Activated CD4-positive, alpha-beta T cell treated with anti-CD3 and anti-CD28 coated beads for 36 hours (primary cell): ENCODE data around the gene POU3F3. TPM values are rescaled to one million over a fixed set of nuclear protein-coding genes. Genes with fewer than 3 reads are reported as not detected.

ENCODE experiments used
- ATAC-seq: fragments of 200-7000 bp; cut with Tn5 transposase; one replicate; pipeline ENCODE4 v1.10.0; 2021; ENCODE audit warnings: mild to moderate bottlenecking, moderate library complexity
- CTCF ChIA-PET: fragments of 350-600 bp; sonication (Branson Sonifier 250); formaldehyde crosslinking; loops from one replicate; lab custom pipeline; 2021; ENCODE audit warnings: antibody characterized with exemption; lab: Charles Lee
- POLR2A ChIA-PET: fragments of 350-600 bp; sonication (Branson Sonifier 250); formaldehyde crosslinking; loops from one replicate; lab custom pipeline; 2021; ENCODE audit warnings: antibody characterized with exemption, inconsistent platforms; lab: Charles Lee
- DNase-seq: peaks from one replicate; pipeline ENCODE4 v3.0.0-alpha.2; 2020
- H3K27ac Mint-ChIP-seq: one replicate; pipeline ENCODE4 v1.8.0; 2021; ENCODE audit warnings: mixed read lengths
- H3K27me3 Mint-ChIP-seq: one replicate; pipeline ENCODE4 v1.8.0; 2021; ENCODE audit warnings: mixed read lengths
- H3K36me3 Mint-ChIP-seq: one replicate; pipeline ENCODE4 v1.8.0; 2021; ENCODE audit warnings: low read depth, mixed read lengths
- H3K4me1 Mint-ChIP-seq: one replicate; pipeline ENCODE4 v1.8.0; 2021; ENCODE audit warnings: mixed read lengths
- H3K4me3 Mint-ChIP-seq: one replicate; pipeline ENCODE4 v1.8.0; 2021; ENCODE audit warnings: mild to moderate bottlenecking, moderate library complexity, mixed read lengths
- H3K9me3 Mint-ChIP-seq: one replicate; pipeline ENCODE4 v1.8.0; 2021; ENCODE audit warnings: low read depth, mixed read lengths
- intact Hi-C, 2 experiments: fragments of 100-400 bp; cut with DNase I in 1 of 2; cut with micrococcal nuclease in 1 of 2; formaldehyde crosslinking; loops; one replicate each; pipeline versions ENCODE4 v1.14.2 to v1.15.1; 2022 to 2024; cut with DNase I, micrococcal nuclease
- total RNA-seq, 2 experiments: library from RNA; stranded (reverse); gene quantifications; one replicate each; pipeline ENCODE4 v1.2.3, GENCODE V29; 2021

POU3F3 gene
- total RNA-seq, 2 experiments from 2014 or later, result not detected

- no peak for DNase-seq
- intact Hi-C loops, result no loop called here
- ATAC-seq, result no peak
- no peak overlapping the region for H3K4me3 Mint-ChIP-seq
- H3K36me3 Mint-ChIP-seq, result no peaks in the 10 kb centered on the region
- peaks cover 10% of the 10 kb centered on the region for H3K27me3 Mint-ChIP-seq
- H3K27ac Mint-ChIP-seq, result no peak overlapping the region
- H3K9me3 Mint-ChIP-seq, result no peaks in the 10 kb centered on the region
- H3K4me1 Mint-ChIP-seq, result no peaks in the 10 kb centered on the region
- ChIA-PET POLR2A (no interaction called here), CTCF (interaction anchor here (0.6 to 1.7 kb wide), 4 partner anchors 11 to 1334 kb away, joined by 3 to 6 read pairs (median 4); no protein-coding TSS in a partner anchor)
Measured at GRCh38 chr2:104836265-104836664, 17.6 kb upstream of the POU3F3 start.

GRCh38 chr2:104836841-104837240 lies 17.1 kb upstream of the POU3F3 start:
- ChIA-PET POLR2A (no interaction called here), CTCF (interaction anchor here (0.6 to 1.7 kb wide), 4 partner anchors 13 to 1562 kb away, joined by 3 to 6 read pairs (median 4); no protein-coding TSS in a partner anchor)
- DNase-seq (no peak), ATAC-seq (no peak)
- H3K4me1 Mint-ChIP-seq, result no peaks in the 10 kb centered on the region
- H3K27me3 Mint-ChIP-seq, result peaks cover 16% of the 10 kb centered on the region
- intact Hi-C loops, result no loop called here
- no peak overlapping the region for H3K27ac Mint-ChIP-seq
- H3K4me3 Mint-ChIP-seq, result no peak overlapping the region
- no peaks in the 10 kb centered on the region for H3K9me3 Mint-ChIP-seq
- H3K36me3 Mint-ChIP-seq, result no peaks in the 10 kb centered on the region

- no peak overlapping the region for H3K4me3 Mint-ChIP-seq
- no peak for DNase-seq
- ATAC-seq, result no peak
- peaks cover 6% of the 10 kb centered on the region for H3K4me1 Mint-ChIP-seq
- no peaks in the 10 kb centered on the region for H3K36me3 Mint-ChIP-seq
- peaks cover 32% of the 10 kb centered on the region for H3K27me3 Mint-ChIP-seq
- H3K9me3 Mint-ChIP-seq, result no peaks in the 10 kb centered on the region
- H3K27ac Mint-ChIP-seq, result no peak overlapping the region
- ChIA-PET POLR2A (no interaction called here), CTCF (interaction anchor here (1.8 kb wide), 1 partner anchor 9 kb away, joined by 7 read pairs; no protein-coding TSS in a partner anchor)
- intact Hi-C loops, result no loop called here
Measured at GRCh38 chr2:104840156-104840555, 13.8 kb upstream of the POU3F3 start.

- Mint-ChIP-seq H3K27me3 (peaks cover 39% of the 10 kb centered on the region), H3K4me3 (no peak overlapping the region), H3K9me3 (no peaks in the 10 kb centered on the region), H3K27ac (no peak overlapping the region), H3K36me3 (no peaks in the 10 kb centered on the region), H3K4me1 (peaks cover 9% of the 10 kb centered on the region)
- POLR2A ChIA-PET, result interaction anchor here (0.7 kb wide), 1 partner anchor 105 kb away, joined by 4 read pairs; no protein-coding TSS in a partner anchor
- ATAC-seq (no peak), DNase-seq (no peak)
- CTCF ChIA-PET, result interaction anchor here (1.2 to 1.8 kb wide), 2 partner anchors 9 to 24 kb away, joined by 5 to 7 read pairs; no protein-coding TSS in a partner anchor
- intact Hi-C loops, result no loop called here
Measured at GRCh38 chr2:104840893-104841585, 12.9 kb upstream of the POU3F3 start.

- no peak overlapping the region for H3K4me3 Mint-ChIP-seq
- H3K36me3 Mint-ChIP-seq, result no peaks in the 10 kb centered on the region
- intact Hi-C loops, result no loop called here
- no peak overlapping the region for H3K27ac Mint-ChIP-seq
- peaks cover 46% of the 10 kb centered on the region for H3K27me3 Mint-ChIP-seq
- H3K9me3 Mint-ChIP-seq, result no peaks in the 10 kb centered on the region
- POLR2A ChIA-PET, result interaction anchor here (0.7 kb wide), 1 partner anchor 104 kb away, joined by 4 read pairs; no protein-coding TSS in a partner anchor
- ATAC-seq (no peak), DNase-seq (no peak)
- CTCF ChIA-PET, result interaction anchor here (1.2 to 1.8 kb wide), 2 partner anchors 8 to 24 kb away, joined by 5 to 7 read pairs; no protein-coding TSS in a partner anchor
- H3K4me1 Mint-ChIP-seq, result peaks cover 9% of the 10 kb centered on the region
Measured at GRCh38 chr2:104841744-104842143, 12.2 kb upstream of the POU3F3 start.

- ATAC-seq (no peak), DNase-seq (no peak)
- CTCF ChIA-PET, result no interaction called here
- POLR2A ChIA-PET, result no interaction called here
- Mint-ChIP-seq H3K4me1 (peaks cover 11% of the 10 kb centered on the region), H3K36me3 (no peaks in the 10 kb centered on the region), H3K27me3 (peaks cover 67% of the 10 kb centered on the region), H3K9me3 (no peaks in the 10 kb centered on the region), H3K27ac (no peak overlapping the region), H3K4me3 (peak overlapping the region; percentile 29)
- intact Hi-C loops, result loop anchor here in 1 of 2 experiments (5.0 kb wide), 1 partner anchor 392 kb away; no protein-coding TSS in a partner anchor
Measured at GRCh38 chr2:104844807-104845551, 8.9 kb upstream of the POU3F3 start.

- H3K36me3 Mint-ChIP-seq, result no peaks in the 10 kb centered on the region
- CTCF ChIA-PET, result interaction anchor here (1.3 to 2.2 kb wide), 2 partner anchors 13 to 20 kb away, joined by 3 to 8 read pairs; no protein-coding TSS in a partner anchor
- no peak overlapping the region for H3K27ac Mint-ChIP-seq
- H3K27me3 Mint-ChIP-seq, result peaks cover 73% of the 10 kb centered on the region
- no peak for ATAC-seq
- POLR2A ChIA-PET, result no interaction called here
- intact Hi-C loops, result loop anchor here in 1 of 2 experiments (5.0 kb wide), 1 partner anchor 392 kb away; no protein-coding TSS in a partner anchor
- H3K9me3 Mint-ChIP-seq, result no peaks in the 10 kb centered on the region
- peaks cover 11% of the 10 kb centered on the region for H3K4me1 Mint-ChIP-seq
- DNase-seq, result no peak
- H3K4me3 Mint-ChIP-seq, result peak overlapping the region; percentile 29
Measured at GRCh38 chr2:104845552-104845931, 8.4 kb upstream of the POU3F3 start.

- Mint-ChIP-seq H3K36me3 (no peaks in the 10 kb centered on the region), H3K4me1 (peaks cover 11% of the 10 kb centered on the region), H3K27me3 (peaks cover 79% of the 10 kb centered on the region), H3K27ac (no peak overlapping the region), H3K4me3 (no peak overlapping the region), H3K9me3 (no peaks in the 10 kb centered on the region)
- DNase-seq (no peak), ATAC-seq (no peak)
- ChIA-PET POLR2A (no interaction called here), CTCF (interaction anchor here (1.1 to 2.2 kb wide), 4 partner anchors 12 to 23 kb away, joined by 3 to 8 read pairs (median 4); no protein-coding TSS in a partner anchor)
- intact Hi-C loops, result loop anchor here in 1 of 2 experiments (5.0 kb wide), 1 partner anchor 391 kb away; no protein-coding TSS in a partner anchor
Measured at GRCh38 chr2:104845946-104846785, 7.7 kb upstream of the POU3F3 start.

GRCh38 chr2:104846786-104847585 lies 6.9 kb upstream of the POU3F3 start:
- CTCF ChIA-PET, result interaction anchor here (0.8 to 2.2 kb wide), 6 partner anchors 11 to 392 kb away, joined by 3 to 8 read pairs (median 3); no protein-coding TSS in a partner anchor
- intact Hi-C loops, result loop anchor here in 1 of 2 experiments (5.0 kb wide), 1 partner anchor 390 kb away; no protein-coding TSS in a partner anchor
- Mint-ChIP-seq H3K9me3 (no peaks in the 10 kb centered on the region), H3K4me1 (peaks cover 15% of the 10 kb centered on the region), H3K36me3 (no peaks in the 10 kb centered on the region), H3K4me3 (no peak overlapping the region), H3K27me3 (peaks cover 77% of the 10 kb centered on the region), H3K27ac (no peak overlapping the region)
- no peak for ATAC-seq
- POLR2A ChIA-PET, result no interaction called here
- DNase-seq, result no peak

- Mint-ChIP-seq H3K36me3 (no peaks in the 10 kb centered on the region), H3K27me3 (peaks cover 77% of the 10 kb centered on the region), H3K9me3 (no peaks in the 10 kb centered on the region), H3K4me1 (peaks cover 18% of the 10 kb centered on the region), H3K4me3 (no peak overlapping the region), H3K27ac (no peak overlapping the region)
- intact Hi-C loops, result loop anchor here (2.0 to 5.0 kb wide), 2 partner anchors 25 to 390 kb away; no protein-coding TSS in a partner anchor
- ChIA-PET POLR2A (no interaction called here), CTCF (interaction anchor here (0.6 to 2.2 kb wide), 8 partner anchors 11 to 391 kb away, joined by 3 to 8 read pairs (median 3); no protein-coding TSS in a partner anchor)
- DNase-seq (no peak), ATAC-seq (no peak)
Measured at GRCh38 chr2:104847586-104848160, 6.2 kb upstream of the POU3F3 start.
